Measurements from ENCODE around the gene ZNF280D. TPM values are rescaled to one million over a fixed set of nuclear protein-coding genes. Genes with fewer than 3 reads are reported as not detected.
A peak's percentile ranks its signal among the peaks of the same experiment; 100 is the strongest.

ZNF280D gene
- total and polyA plus RNA-seq, 2 of the 13 experiments (the other 11 are each of a cell fraction or from before 2014, with no cell fraction given): 7.1 to 11.9 TPM

DNA sequence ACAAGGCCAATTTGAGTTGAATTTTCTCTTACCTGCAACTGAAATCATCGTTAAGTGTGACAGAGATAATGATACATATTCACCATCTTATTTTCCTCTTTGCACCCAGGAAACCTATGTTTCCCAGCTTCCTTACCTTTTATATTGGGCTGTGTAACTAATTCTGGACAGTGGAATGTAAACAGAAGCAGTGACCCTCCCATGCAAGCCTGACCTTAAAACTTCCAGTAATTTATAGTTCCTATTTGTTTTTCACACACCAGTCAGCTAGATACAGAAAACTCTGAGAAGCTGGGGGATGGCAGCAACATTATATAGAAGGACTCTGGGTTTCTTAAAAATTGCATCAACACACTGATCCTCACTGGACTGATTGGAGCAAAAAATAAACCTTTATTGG, 4.5 kb upstream of the ZNF280D start (continued):
- peak; percentile 44; the same call in 1 of the 2 replicates for TF ChIP-seq MIXL1 (CRISPR knock-in tag; IDR thresholded peaks at IDR 0.05)
- TF ChIP-seq ZKSCAN5 (CRISPR knock-in tag; IDR thresholded peaks at IDR 0.05): no peak
- TF ChIP-seq ZNF333 (CRISPR knock-in tag; IDR thresholded peaks at IDR 0.05; ENCODE audit: borderline replicate concordance): no peak
- TF ChIP-seq HMG20B (CRISPR knock-in tag; conservative IDR thresholded peaks at IDR 0.05): peak; percentile 43; the same call in 1 of the 2 replicates
- TF ChIP-seq ZNF644 (CRISPR knock-in tag; IDR thresholded peaks at IDR 0.05; ENCODE audit: low read depth): no peak
- no peak for TF ChIP-seq YY1 (IDR thresholded peaks at IDR 0.05; ENCODE audit: insufficient read depth, insufficient replicate concordance, low read depth, low read length)
- TF ChIP-seq, protein P1, sequence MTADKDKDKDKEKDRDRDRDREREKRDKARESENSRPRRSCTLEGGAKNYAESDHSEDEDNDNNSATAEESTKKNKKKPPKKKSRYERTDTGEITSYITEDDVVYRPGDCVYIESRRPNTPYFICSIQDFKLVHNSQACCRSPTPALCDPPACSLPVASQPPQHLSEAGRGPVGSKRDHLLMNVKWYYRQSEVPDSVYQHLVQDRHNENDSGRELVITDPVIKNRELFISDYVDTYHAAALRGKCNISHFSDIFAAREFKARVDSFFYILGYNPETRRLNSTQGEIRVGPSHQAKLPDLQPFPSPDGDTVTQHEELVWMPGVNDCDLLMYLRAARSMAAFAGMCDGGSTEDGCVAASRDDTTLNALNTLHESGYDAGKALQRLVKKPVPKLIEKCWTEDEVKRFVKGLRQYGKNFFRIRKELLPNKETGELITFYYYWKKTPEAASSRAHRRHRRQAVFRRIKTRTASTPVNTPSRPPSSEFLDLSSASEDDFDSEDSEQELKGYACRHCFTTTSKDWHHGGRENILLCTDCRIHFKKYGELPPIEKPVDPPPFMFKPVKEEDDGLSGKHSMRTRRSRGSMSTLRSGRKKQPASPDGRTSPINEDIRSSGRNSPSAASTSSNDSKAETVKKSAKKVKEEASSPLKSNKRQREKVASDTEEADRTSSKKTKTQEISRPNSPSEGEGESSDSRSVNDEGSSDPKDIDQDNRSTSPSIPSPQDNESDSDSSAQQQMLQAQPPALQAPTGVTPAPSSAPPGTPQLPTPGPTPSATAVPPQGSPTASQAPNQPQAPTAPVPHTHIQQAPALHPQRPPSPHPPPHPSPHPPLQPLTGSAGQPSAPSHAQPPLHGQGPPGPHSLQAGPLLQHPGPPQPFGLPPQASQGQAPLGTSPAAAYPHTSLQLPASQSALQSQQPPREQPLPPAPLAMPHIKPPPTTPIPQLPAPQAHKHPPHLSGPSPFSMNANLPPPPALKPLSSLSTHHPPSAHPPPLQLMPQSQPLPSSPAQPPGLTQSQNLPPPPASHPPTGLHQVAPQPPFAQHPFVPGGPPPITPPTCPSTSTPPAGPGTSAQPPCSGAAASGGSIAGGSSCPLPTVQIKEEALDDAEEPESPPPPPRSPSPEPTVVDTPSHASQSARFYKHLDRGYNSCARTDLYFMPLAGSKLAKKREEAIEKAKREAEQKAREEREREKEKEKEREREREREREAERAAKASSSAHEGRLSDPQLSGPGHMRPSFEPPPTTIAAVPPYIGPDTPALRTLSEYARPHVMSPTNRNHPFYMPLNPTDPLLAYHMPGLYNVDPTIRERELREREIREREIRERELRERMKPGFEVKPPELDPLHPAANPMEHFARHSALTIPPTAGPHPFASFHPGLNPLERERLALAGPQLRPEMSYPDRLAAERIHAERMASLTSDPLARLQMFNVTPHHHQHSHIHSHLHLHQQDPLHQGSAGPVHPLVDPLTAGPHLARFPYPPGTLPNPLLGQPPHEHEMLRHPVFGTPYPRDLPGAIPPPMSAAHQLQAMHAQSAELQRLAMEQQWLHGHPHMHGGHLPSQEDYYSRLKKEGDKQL (CRISPR knock-in tag; IDR thresholded peaks at IDR 0.05; ENCODE audit: low read depth): no peak
- TF ChIP-seq ELF3 (CRISPR knock-in tag; IDR thresholded peaks at IDR 0.05): peak; percentile 37; the same call in 1 of the 2 replicates
- TF ChIP-seq EP300 (IDR thresholded peaks at IDR 0.05; ENCODE audit: low read depth in 2 of 2, low read length in 2 of 2): peak in 1 of 2 experiments; percentile 21; a peak in 1 of 4 replicates
- no peak; the same call in 1 of the 2 replicates for TF ChIP-seq EP300 (CRISPR knock-in tag; IDR thresholded peaks at IDR 0.05; ENCODE audit: borderline replicate concordance)
- TF ChIP-seq, protein P2, sequence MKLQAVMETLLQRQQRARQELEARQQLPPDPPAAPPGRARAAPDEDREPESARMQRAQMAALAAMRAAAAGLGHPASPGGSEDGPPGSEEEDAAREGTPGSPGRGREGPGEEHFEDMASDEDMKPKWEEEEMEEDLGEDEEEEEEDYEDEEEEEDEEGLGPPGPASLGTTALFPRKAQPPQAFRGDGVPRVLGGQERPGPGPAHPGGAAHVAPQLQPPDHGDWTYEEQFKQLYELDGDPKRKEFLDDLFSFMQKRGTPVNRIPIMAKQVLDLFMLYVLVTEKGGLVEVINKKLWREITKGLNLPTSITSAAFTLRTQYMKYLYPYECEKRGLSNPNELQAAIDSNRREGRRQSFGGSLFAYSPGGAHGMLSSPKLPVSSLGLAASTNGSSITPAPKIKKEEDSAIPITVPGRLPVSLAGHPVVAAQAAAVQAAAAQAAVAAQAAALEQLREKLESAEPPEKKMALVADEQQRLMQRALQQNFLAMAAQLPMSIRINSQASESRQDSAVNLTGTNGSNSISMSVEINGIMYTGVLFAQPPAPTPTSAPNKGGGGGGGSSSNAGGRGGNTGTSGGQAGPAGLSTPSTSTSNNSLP (IDR thresholded peaks at IDR 0.05; ENCODE audit: low read depth, low read length): no peak
- no peak for TF ChIP-seq SOX6 (IDR thresholded peaks at IDR 0.05)
- TF ChIP-seq SOX6 (CRISPR knock-in tag; IDR thresholded peaks at IDR 0.05): peak; percentile 44; the same call in 1 of the 2 replicates
- no peak for TF ChIP-seq ZNF589 (CRISPR knock-in tag; conservative IDR thresholded peaks at IDR 0.05)
- peak; percentile 48; the same call in 1 of the 2 replicates for TF ChIP-seq NR2F2 (IDR thresholded peaks at IDR 0.05; ENCODE audit: borderline replicate concordance, low read depth)
- TF ChIP-seq MED1 (CRISPR knock-in tag; IDR thresholded peaks at IDR 0.05): peak; percentile 50; the same call in 1 of the 2 replicates
- TF ChIP-seq ZNF24 (IDR thresholded peaks at IDR 0.05): no peak
- TF ChIP-seq NCOA5 (CRISPR knock-in tag; IDR thresholded peaks at IDR 0.05): no peak
- TF ChIP-seq, protein P3, sequence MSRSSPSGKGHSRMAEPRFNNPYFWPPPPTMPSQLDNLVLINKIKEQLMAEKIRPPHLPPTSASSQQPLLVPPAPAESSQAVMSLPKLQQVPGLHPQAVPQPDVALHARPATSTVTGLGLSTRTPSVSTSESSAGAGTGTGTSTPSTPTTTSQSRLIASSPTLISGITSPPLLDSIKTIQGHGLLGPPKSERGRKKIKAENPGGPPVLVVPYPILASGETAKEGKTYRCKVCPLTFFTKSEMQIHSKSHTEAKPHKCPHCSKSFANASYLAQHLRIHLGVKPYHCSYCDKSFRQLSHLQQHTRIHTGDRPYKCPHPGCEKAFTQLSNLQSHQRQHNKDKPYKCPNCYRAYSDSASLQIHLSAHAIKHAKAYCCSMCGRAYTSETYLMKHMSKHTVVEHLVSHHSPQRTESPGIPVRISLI (CRISPR knock-in tag; IDR thresholded peaks at IDR 0.05; ENCODE audit: borderline replicate concordance): no peak
- TF ChIP-seq FOXA3 (CRISPR knock-in tag; IDR thresholded peaks at IDR 0.05): peak; percentile 83
